Fibroblast of lung (primary cell): ENCODE measurements around the gene EYS. TPM values are rescaled to one million over a fixed set of nuclear protein-coding genes. Genes with fewer than 3 reads are reported as not detected.

Experiments used
- DNase-seq, 2 donors: peaks; one replicate each; pipeline versions ENCODE4 v3.0.0 to v3.0.0-alpha.2; 2010; ENCODE audit warnings: low read depth in 2 of 2
- H2AFZ ChIP-seq: 2 replicates; pipeline ENCODE4 v1.5.1; 2012; ENCODE audit warnings: low read length, control low read depth, inconsistent platforms
- H3K27ac ChIP-seq: 2 replicates; pipeline ENCODE4 v1.5.1; 2011; ENCODE audit warnings: low read length, control low read depth; ENCODE audit not compliant: insufficient read depth
- H3K27me3 ChIP-seq: 2 replicates; pipeline ENCODE4 v1.5.1; 2011; ENCODE audit warnings: mild to moderate bottlenecking, low read length; ENCODE audit not compliant: control insufficient read depth, insufficient read depth
- H3K36me3 ChIP-seq: 2 replicates; pipeline ENCODE4 v1.5.1; 2011; ENCODE audit warnings: low read length; ENCODE audit not compliant: control insufficient read depth, insufficient read depth
- H3K4me1 ChIP-seq: 2 replicates; pipeline ENCODE4 v1.5.1; 2011; ENCODE audit warnings: low read length; ENCODE audit not compliant: control insufficient read depth, insufficient read depth; ENCODE audit errors: extremely low read depth
- H3K4me2 ChIP-seq: 2 replicates; pipeline ENCODE4 v1.5.1; 2011; ENCODE audit warnings: low read length, control low read depth; ENCODE audit not compliant: insufficient read depth; ENCODE audit errors: extremely low read depth
- H3K4me3 ChIP-seq, 4 experiments: fragments of 200-600 bp in 1 of 4; sonication (generic) in 1 of 4; replicated peaks in 1 of 4; 2 replicates each; pipeline ENCODE4 v1.5.1; 2011 to 2016; ENCODE audit warnings: low read length in 4 of 4, low read depth in 3 of 4, mild to moderate bottlenecking in 3 of 4, control low read depth in 2 of 4, inconsistent platforms in 1 of 4, mixed read lengths in 1 of 4; ENCODE audit not compliant: insufficient read depth in 1 of 4; ENCODE audit errors: control extremely low read depth in 1 of 4
- H3K79me2 ChIP-seq: 2 replicates; pipeline ENCODE4 v1.5.1; 2012; ENCODE audit warnings: mild to moderate bottlenecking, low read length, inconsistent platforms; ENCODE audit not compliant: control insufficient read depth, insufficient read depth
- H3K9ac ChIP-seq: 2 replicates; pipeline ENCODE4 v1.5.1; 2011; ENCODE audit warnings: mild to moderate bottlenecking, low read length, control low read depth; ENCODE audit not compliant: insufficient read depth
- H3K9me3 ChIP-seq: 2 replicates; pipeline ENCODE4 v1.5.1; 2012; ENCODE audit warnings: low read depth, low read length; ENCODE audit not compliant: control insufficient read depth, insufficient read depth
- H4K20me1 ChIP-seq: 2 replicates; pipeline ENCODE4 v1.5.1; 2011; ENCODE audit warnings: low read length; ENCODE audit not compliant: control insufficient read depth, insufficient read depth; ENCODE audit errors: extremely low read depth
- CTCF ChIP-seq, 2 donors: IDR thresholded peaks in 1 of 2; conservative IDR thresholded peaks in 1 of 2; 1 replicate in 1 of 2; 2 replicates in 1 of 2; pipeline ENCODE4 v1.5.1; 2011 to 2012; ENCODE audit warnings: low read length in 2 of 2, control low read depth in 1 of 2, inconsistent platforms in 1 of 2, low read depth in 1 of 2, mild to moderate bottlenecking in 1 of 2
- EZH2 ChIP-seq: IDR thresholded peaks from 2 replicates; pipeline ENCODE4 v1.5.1; 2012; ENCODE audit warnings: low read length, control low read depth, mild to moderate bottlenecking; ENCODE audit errors: missing control alignments
- polyA plus RNA-seq, 2 donors: library from polyadenylated mRNA; depleted of rRNA in 1 of 2; stranded (reverse) in 1 of 2; unstranded in 1 of 2; fragments of >200 nt; gene quantifications; 2 replicates each; pipeline ENCODE4 v1.2.1, GENCODE V29; 2011 to 2012; ENCODE audit warnings: missing spikeins in 1 of 2
- total RNA-seq: library from RNA; depleted of rRNA; stranded (reverse); fragments of >200 nt; gene quantifications from 2 replicates; pipeline ENCODE4 v1.2.1, GENCODE V29; 2014

The EYS gene
- total and polyA plus RNA-seq, 2 donors (not counting 1 experiment from before 2014, with no cell fraction given), result under 0.01 TPM; not detected in 1

GRCh38 chr6:64301307-64302236 is 1405.5 kb downstream of the EYS start:
- H3K36me3 ChIP-seq, result no peaks in the 10 kb centered on the region
- no peak overlapping the region for H3K9ac ChIP-seq
- no peaks in the 10 kb centered on the region for H3K79me2 ChIP-seq
- H3K9me3 ChIP-seq, result no peaks in the 10 kb centered on the region
- no peak overlapping the region for H3K4me3 ChIP-seq
- H3K27me3 ChIP-seq, result no peaks in the 10 kb centered on the region
- no peak overlapping the region for H2AFZ ChIP-seq
- no peaks in the 10 kb centered on the region for H4K20me1 ChIP-seq
- no peak for TF ChIP-seq CTCF (conservative IDR thresholded peaks at IDR 0.05 in 1 of 2, IDR thresholded peaks at IDR 0.05 in 1 of 2; ENCODE audit: low read depth in 1 of 2, low read length in 2 of 2)
- TF ChIP-seq EZH2, result no peak
- no peak for DNase-seq
- H3K4me1 ChIP-seq, result no peaks in the 10 kb centered on the region
- H3K4me2 ChIP-seq, result no peak overlapping the region
- H3K27ac ChIP-seq, result no peak overlapping the region

- Histone ChIP-seq H3K79me2 (no peaks in the 10 kb centered on the region), H4K20me1 (no peaks in the 10 kb centered on the region), H3K4me1 (no peaks in the 10 kb centered on the region), H3K36me3 (no peaks in the 10 kb centered on the region), H3K9me3 (no peaks in the 10 kb centered on the region), H2AFZ (no peak overlapping the region), H3K27me3 (no peaks in the 10 kb centered on the region), H3K9ac (no peak overlapping the region), H3K27ac (no peak overlapping the region), H3K4me2 (no peak overlapping the region), H3K4me3 (no peak overlapping the region)
- no peak for TF ChIP-seq EZH2
- no peak for TF ChIP-seq CTCF (conservative IDR thresholded peaks at IDR 0.05 in 1 of 2, IDR thresholded peaks at IDR 0.05 in 1 of 2; ENCODE audit: low read depth in 1 of 2, low read length in 2 of 2)
- DNase-seq, result no peak
Observed at GRCh38 chr6:64299176-64299575, 1407.8 kb downstream of the EYS start.

GRCh38 chr6:64294034-64294433 is 1413.0 kb downstream of the EYS start:
- H3K27ac ChIP-seq, result no peak overlapping the region
- TF ChIP-seq EZH2 (no peak), CTCF (conservative IDR thresholded peaks at IDR 0.05 in 1 of 2, IDR thresholded peaks at IDR 0.05 in 1 of 2; ENCODE audit: low read depth in 1 of 2, low read length in 2 of 2) (no peak)

More at GRCh38 chr6:64294034-64294433, 1413.0 kb downstream of the EYS start:
- DNase-seq, result peak in 1 of 2 donors; percentile 11
- H4K20me1 ChIP-seq, result no peaks in the 10 kb centered on the region
- H3K4me1 ChIP-seq, result no peaks in the 10 kb centered on the region
- H3K36me3 ChIP-seq, result no peaks in the 10 kb centered on the region
- no peaks in the 10 kb centered on the region for H3K27me3 ChIP-seq
- no peaks in the 10 kb centered on the region for H3K9me3 ChIP-seq
- H3K4me2 ChIP-seq, result no peak overlapping the region
- no peak overlapping the region for H3K9ac ChIP-seq
- H2AFZ ChIP-seq, result no peak overlapping the region
- no peaks in the 10 kb centered on the region for H3K79me2 ChIP-seq
- H3K4me3 ChIP-seq, result no peak overlapping the region
